Endothelial cell of umbilical vein (primary cell): ENCODE data around the gene ZNF121. TPM values are rescaled to one million over a fixed set of nuclear protein-coding genes. Genes with fewer than 3 reads are reported as not detected.

Experiments
- BruUV-seq: library from RNA; stranded (reverse); fragments of 400-500 nt; replicated peaks from 2 replicates; lab custom pipeline; 2021; lab: Mats Ljungman, UMichigan
- CTCF ChIA-PET: fragments of 300-600, 350-600 bp; sonication (Branson Sonifier 250); formaldehyde crosslinking; loops from one replicate; lab custom pipeline; 2021; ENCODE audit warnings: antibody characterized with exemption, inconsistent platforms; lab: Charles Lee
- POLR2A ChIA-PET: fragments of 300-600, 350-600 bp; sonication (Branson Sonifier 250); formaldehyde crosslinking; loops from one replicate; lab custom pipeline; 2021; ENCODE audit warnings: antibody characterized with exemption, inconsistent platforms; lab: Charles Lee
- DNase-seq: peaks from one replicate; pipeline ENCODE4 v3.0.0-alpha.2; 2011; ENCODE audit warnings: low read depth, low spot score
- FAIRE-seq: peaks from 2 replicates; lab custom pipeline; 2011; peaks lifted over from hg19 to GRCh38; lab: Jason Lieb, UNC
- H2AFZ ChIP-seq: 2 replicates; pipeline ENCODE4 v1.6.0; 2012; ENCODE audit warnings: low read depth, low read length, control low read depth, inconsistent platforms
- H3K27ac ChIP-seq: 2 replicates; pipeline ENCODE4 v1.5.1; 2011; ENCODE audit warnings: low read depth, mild to moderate bottlenecking, control low read depth, low read length, moderate library complexity; ENCODE audit not compliant: insufficient read depth
- H3K27me3 ChIP-seq, 2 experiments: 2 replicates each; pipeline versions ENCODE4 v1.6.0 to v1.6.1; 2011; ENCODE audit warnings: low read length in 2 of 2, mixed read lengths in 1 of 2; ENCODE audit not compliant: control insufficient read depth in 2 of 2, insufficient read depth in 2 of 2
- H3K36me3 ChIP-seq, 2 experiments: 2 replicates in 1 of 2; 3 replicates in 1 of 2; pipeline ENCODE4 v1.5.1; 2011; ENCODE audit warnings: low read length in 2 of 2, mild to moderate bottlenecking in 1 of 2, moderate library complexity in 1 of 2; ENCODE audit not compliant: control insufficient read depth in 2 of 2, insufficient read depth in 2 of 2; ENCODE audit errors: extremely low read depth in 1 of 2
- H3K4me1 ChIP-seq: 3 replicates; pipeline ENCODE4 v1.5.1; 2011; ENCODE audit warnings: mild to moderate bottlenecking, low read length; ENCODE audit not compliant: control insufficient read depth, insufficient read depth; ENCODE audit errors: extremely low read depth
- H3K4me2 ChIP-seq: 2 replicates; pipeline ENCODE4 v1.6.1; 2011; ENCODE audit warnings: low read length, control low read depth, mixed read lengths; ENCODE audit not compliant: insufficient read depth
- H3K4me3 ChIP-seq, 3 experiments: fragments of 200-600 bp in 1 of 3; sonication (generic), shearing (Covaris generic) in 1 of 3; replicated peaks in 1 of 3; 2 replicates each; pipeline ENCODE4 v1.5.1; 2011 to 2016; ENCODE audit warnings: control low read depth in 3 of 3, low read length in 3 of 3, mild to moderate bottlenecking in 2 of 3, inconsistent platforms in 1 of 3, low read depth in 1 of 3, moderate library complexity in 1 of 3; ENCODE audit not compliant: insufficient read depth in 1 of 3
- H3K79me2 ChIP-seq: 2 replicates; pipeline ENCODE4 v1.6.0; 2012; ENCODE audit warnings: low read length, inconsistent platforms; ENCODE audit not compliant: control insufficient read depth, insufficient read depth
- H3K9ac ChIP-seq: replicated peaks from 2 replicates; pipeline ENCODE3; 2011; ENCODE audit warnings: low read length, control low read depth; ENCODE audit not compliant: insufficient read depth; ENCODE audit errors: extremely low read depth
- H3K9me1 ChIP-seq: replicated peaks from 3 replicates; pipeline ENCODE4 v1.6.0; 2011; ENCODE audit warnings: mild to moderate bottlenecking, low read length; ENCODE audit not compliant: control insufficient read depth, insufficient read depth; ENCODE audit errors: extremely low read depth
- H3K9me3 ChIP-seq: replicated peaks from 2 replicates; pipeline ENCODE4 v1.5.1; 2012; ENCODE audit warnings: low read length, inconsistent platforms; ENCODE audit not compliant: control insufficient read depth, insufficient read depth
- H4K20me1 ChIP-seq: replicated peaks from 2 replicates; pipeline ENCODE3; 2011; ENCODE audit warnings: mild to moderate bottlenecking, low read length; ENCODE audit not compliant: control insufficient read depth, insufficient read depth; ENCODE audit errors: extremely low read depth
- EZH2 ChIP-seq: IDR thresholded peaks from 2 replicates; pipeline ENCODE4 v1.6.1; 2012; ENCODE audit warnings: borderline replicate concordance, low read depth, mild to moderate bottlenecking, moderate library complexity, low read length, inconsistent platforms; ENCODE audit not compliant: severe bottlenecking
- FOS ChIP-seq: IDR thresholded peaks from 2 replicates; pipeline ENCODE4 v1.6.1; 2011; ENCODE audit warnings: mild to moderate bottlenecking, low read length, moderate library complexity, borderline replicate concordance; ENCODE audit not compliant: insufficient read depth
- GATA2 ChIP-seq: IDR thresholded peaks from 2 replicates; pipeline ENCODE4 v1.7.0; 2011; ENCODE audit warnings: low read depth, mild to moderate bottlenecking, moderate library complexity, mixed read lengths, low read length; ENCODE audit not compliant: insufficient read length, insufficient read depth
- JUN ChIP-seq: IDR thresholded peaks from 2 replicates; pipeline ENCODE4 v1.6.1; 2011; ENCODE audit warnings: borderline replicate concordance, low read depth; ENCODE audit not compliant: insufficient read length, insufficient read depth
- MYC ChIP-seq: IDR thresholded peaks from one replicate; pipeline ENCODE4 v1.6.1; 2011; ENCODE audit warnings: mild to moderate bottlenecking, low read depth, low read length
- POLR2A ChIP-seq: IDR thresholded peaks from 2 replicates; pipeline ENCODE4 v1.6.1; 2012; ENCODE audit warnings: low read depth, mild to moderate bottlenecking, control low read depth, low read length
- POLR2AphosphoS5 ChIP-seq: IDR thresholded peaks from 2 replicates; pipeline ENCODE4 v1.6.1; 2012; ENCODE audit warnings: low read depth, mild to moderate bottlenecking, control low read depth, low read length, moderate library complexity; ENCODE audit not compliant: insufficient read depth
- dilution Hi-C: fragments of 300-500 bp; cut with MboI; formaldehyde crosslinking; loops from one replicate; pipeline ENCODE4 v1.15.0; 2019; ENCODE audit warnings: low sequenced_read_pairs; ENCODE audit not compliant: extremely low pct_ligation_motif_present
- intact Hi-C: fragments of 100-400 bp; cut with micrococcal nuclease; formaldehyde crosslinking; loops from one replicate; pipeline ENCODE4 v1.10.0; 2022
- polyA plus RNA-seq, 4 experiments: library from polyadenylated mRNA; depleted of rRNA in 3 of 4; stranded (reverse) in 3 of 4; unstranded in 1 of 4; fragments of >200 nt; gene quantifications; 2 replicates each; pipeline versions ENCODE4 v1.2.1 to v1.2.3, GENCODE V29; 2011 to 2012; ENCODE audit warnings: missing spikeins in 1 of 4
- total RNA-seq: library from RNA; stranded (reverse); gene quantifications from 2 replicates; pipeline ENCODE4 v1.2.3, GENCODE V29; 2021
- TF ChIP-seq, protein P1 (sequence below): IDR thresholded peaks from 2 replicates; pipeline ENCODE4 v1.6.1; 2011; ENCODE audit not compliant: insufficient read depth, insufficient read length
- TF ChIP-seq, protein P2 (sequence below), 2 donors: IDR thresholded peaks; 1 replicate in 1 of 2; 2 replicates in 1 of 2; pipeline ENCODE4 v1.5.1; 2011; ENCODE audit warnings: low read length in 2 of 2, mild to moderate bottlenecking in 2 of 2, moderate library complexity in 2 of 2, control low read depth in 1 of 2, inconsistent platforms in 1 of 2, low read depth in 1 of 2; ENCODE audit not compliant: insufficient read depth in 1 of 2; ENCODE audit errors: extremely low read depth in 1 of 2

The ZNF121 gene
- total and polyA plus RNA-seq, 2 donors (not counting 3 experiments of a cell fraction or from before 2014, with no cell fraction given), result 2.3 to 25.1 TPM

DNA sequence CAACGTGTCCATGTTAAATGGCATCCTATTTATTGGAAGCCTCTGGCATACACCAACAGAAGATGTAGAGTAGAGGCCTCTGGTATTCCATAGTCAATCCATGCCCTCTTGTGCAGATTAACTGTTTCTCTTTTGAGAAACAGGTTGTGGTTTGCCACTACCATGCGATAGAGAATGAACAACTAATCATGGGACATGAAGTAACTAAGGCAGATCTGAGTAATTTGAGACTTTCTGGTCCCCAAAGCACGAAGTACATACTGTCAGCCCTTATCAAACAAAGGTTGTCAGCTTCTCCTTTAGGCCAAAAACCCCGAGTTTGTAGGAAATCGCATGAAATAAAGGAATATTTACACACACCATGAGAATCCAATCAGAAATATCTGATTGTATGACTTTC lies 3.6 kb downstream of the ZNF121 start:
- Histone ChIP-seq H3K9me3 (no peaks in the 10 kb centered on the region), H3K4me3 (no peak overlapping the region), H3K27ac (no peak overlapping the region), H3K9ac (no peak overlapping the region), H3K9me1 (no peaks in the 10 kb centered on the region), H4K20me1 (peaks cover 6% of the 10 kb centered on the region), H3K36me3 (peaks cover 0 to 4% of the 10 kb centered on the region in 2 experiments), H3K4me2 (no peak overlapping the region), H3K27me3 (no peaks in the 10 kb centered on the region), H2AFZ (no peak overlapping the region), H3K4me1 (no peaks in the 10 kb centered on the region), H3K79me2 (peaks cover 83% of the 10 kb centered on the region)
- POLR2A ChIA-PET, result no interaction called here
- no peak for TF ChIP-seq FOS
- TF ChIP-seq, protein P1, sequence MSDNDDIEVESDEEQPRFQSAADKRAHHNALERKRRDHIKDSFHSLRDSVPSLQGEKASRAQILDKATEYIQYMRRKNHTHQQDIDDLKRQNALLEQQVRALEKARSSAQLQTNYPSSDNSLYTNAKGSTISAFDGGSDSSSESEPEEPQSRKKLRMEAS, result no peak
- no peak for TF ChIP-seq EZH2
- DNase-seq (no peak), FAIRE-seq (no peak)
- no TSS peak for BruUV-seq
- dilution Hi-C loops (no loop called here), intact Hi-C loops (loop anchor here (5.0 to 10.0 kb wide), 3 partner anchors 42 to 376 kb away; partner anchors contain the start of genes ZNF266 and ZNF561)
- CTCF ChIA-PET, result no interaction called here

DNA sequence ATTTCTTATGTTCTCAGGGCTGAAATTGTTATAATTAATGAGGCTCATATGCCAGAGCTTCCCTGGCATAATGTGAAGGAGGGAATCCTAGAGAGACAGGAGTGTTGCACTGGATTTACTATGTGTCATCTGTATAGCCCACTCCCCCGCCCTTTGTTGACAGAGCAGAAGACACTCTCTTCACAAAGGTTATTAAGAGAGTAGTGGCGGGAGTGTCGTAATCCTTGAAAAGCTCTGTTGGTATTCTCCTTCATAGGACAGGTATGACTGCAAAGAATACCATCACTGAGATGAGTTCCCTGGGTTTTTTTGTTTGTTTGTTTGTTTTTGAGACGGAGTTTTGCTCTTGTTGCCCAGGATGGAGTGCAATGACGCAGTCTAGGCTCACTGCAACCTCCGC lies 14.0 kb downstream of the ZNF121 start:
- Histone ChIP-seq H3K4me3 (no peak overlapping the region), H3K27me3 (no peaks in the 10 kb centered on the region), H3K27ac (no peak overlapping the region), H3K36me3 (peaks cover 15 to 17% of the 10 kb centered on the region in 2 experiments), H3K9me1 (no peaks in the 10 kb centered on the region), H3K9ac (no peak overlapping the region), H3K9me3 (peaks cover 24% of the 10 kb centered on the region), H3K79me2 (peaks cover 66% of the 10 kb centered on the region), H4K20me1 (no peaks in the 10 kb centered on the region), H3K4me2 (no peak overlapping the region), H2AFZ (no peak overlapping the region), H3K4me1 (no peaks in the 10 kb centered on the region)
- POLR2A ChIA-PET, result no interaction called here
- DNase-seq (no peak), FAIRE-seq (no peak)
- no TSS peak for BruUV-seq
- dilution Hi-C loops, result no loop called here
- TF ChIP-seq POLR2A (no peak), FOS (no peak), JUN (no peak), POLR2AphosphoS5 (no peak), GATA2 (no peak), MYC (no peak), EZH2 (no peak)
- TF ChIP-seq, protein P2, sequence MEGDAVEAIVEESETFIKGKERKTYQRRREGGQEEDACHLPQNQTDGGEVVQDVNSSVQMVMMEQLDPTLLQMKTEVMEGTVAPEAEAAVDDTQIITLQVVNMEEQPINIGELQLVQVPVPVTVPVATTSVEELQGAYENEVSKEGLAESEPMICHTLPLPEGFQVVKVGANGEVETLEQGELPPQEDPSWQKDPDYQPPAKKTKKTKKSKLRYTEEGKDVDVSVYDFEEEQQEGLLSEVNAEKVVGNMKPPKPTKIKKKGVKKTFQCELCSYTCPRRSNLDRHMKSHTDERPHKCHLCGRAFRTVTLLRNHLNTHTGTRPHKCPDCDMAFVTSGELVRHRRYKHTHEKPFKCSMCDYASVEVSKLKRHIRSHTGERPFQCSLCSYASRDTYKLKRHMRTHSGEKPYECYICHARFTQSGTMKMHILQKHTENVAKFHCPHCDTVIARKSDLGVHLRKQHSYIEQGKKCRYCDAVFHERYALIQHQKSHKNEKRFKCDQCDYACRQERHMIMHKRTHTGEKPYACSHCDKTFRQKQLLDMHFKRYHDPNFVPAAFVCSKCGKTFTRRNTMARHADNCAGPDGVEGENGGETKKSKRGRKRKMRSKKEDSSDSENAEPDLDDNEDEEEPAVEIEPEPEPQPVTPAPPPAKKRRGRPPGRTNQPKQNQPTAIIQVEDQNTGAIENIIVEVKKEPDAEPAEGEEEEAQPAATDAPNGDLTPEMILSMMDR (IDR thresholded peaks at IDR 0.05; ENCODE audit: extremely low read depth in 1 of 2, insufficient read depth in 1 of 2, low read depth in 1 of 2, low read length in 2 of 2), result no peak
- TF ChIP-seq, protein P1, result no peak
- intact Hi-C loops, result no loop called here
- CTCF ChIA-PET, result no interaction called here
